ENCODE measurements around the gene COL17A1.

COL17A1 gene

DNA sequence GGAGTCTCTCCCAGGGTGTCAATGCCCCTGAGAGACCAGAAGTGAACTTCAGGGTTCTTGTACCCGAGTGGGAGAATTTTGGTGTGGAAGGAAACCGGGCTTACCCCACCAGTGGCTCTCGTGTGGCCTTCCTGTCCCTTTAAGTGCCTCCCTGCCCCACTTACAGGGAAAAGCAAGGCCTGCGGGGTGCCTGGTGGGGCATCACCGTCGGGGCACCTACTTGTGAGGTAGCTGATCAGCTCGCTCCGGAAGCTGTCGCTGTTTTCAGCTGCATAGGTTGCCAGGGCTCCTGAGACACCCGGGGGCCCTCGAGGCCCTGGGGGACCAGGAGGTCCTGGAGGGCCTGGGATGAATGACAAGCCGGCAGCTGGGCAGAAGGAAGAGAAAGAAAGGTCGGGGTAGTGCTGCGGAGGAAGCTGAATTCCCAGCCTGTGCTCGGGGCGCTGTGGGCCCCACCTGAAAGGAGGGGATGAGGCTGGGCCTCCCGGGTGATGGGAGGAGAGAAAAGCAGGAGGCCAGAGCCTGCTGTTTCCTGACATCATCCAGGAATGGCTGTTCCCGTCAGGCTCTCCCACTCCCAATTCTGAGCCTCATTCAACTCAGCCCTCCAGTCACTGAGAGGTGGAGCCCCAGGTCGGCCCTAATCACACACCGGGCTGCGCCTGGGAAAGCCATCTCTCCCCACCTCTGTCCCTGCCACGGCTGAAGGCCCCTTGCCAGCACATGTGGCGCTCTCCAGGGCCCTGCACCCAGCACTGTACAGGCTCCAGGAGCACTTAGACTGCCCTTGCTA is 51.1 kb downstream of the COL17A1 start:
- TF ChIP-seq, protein P1, sequence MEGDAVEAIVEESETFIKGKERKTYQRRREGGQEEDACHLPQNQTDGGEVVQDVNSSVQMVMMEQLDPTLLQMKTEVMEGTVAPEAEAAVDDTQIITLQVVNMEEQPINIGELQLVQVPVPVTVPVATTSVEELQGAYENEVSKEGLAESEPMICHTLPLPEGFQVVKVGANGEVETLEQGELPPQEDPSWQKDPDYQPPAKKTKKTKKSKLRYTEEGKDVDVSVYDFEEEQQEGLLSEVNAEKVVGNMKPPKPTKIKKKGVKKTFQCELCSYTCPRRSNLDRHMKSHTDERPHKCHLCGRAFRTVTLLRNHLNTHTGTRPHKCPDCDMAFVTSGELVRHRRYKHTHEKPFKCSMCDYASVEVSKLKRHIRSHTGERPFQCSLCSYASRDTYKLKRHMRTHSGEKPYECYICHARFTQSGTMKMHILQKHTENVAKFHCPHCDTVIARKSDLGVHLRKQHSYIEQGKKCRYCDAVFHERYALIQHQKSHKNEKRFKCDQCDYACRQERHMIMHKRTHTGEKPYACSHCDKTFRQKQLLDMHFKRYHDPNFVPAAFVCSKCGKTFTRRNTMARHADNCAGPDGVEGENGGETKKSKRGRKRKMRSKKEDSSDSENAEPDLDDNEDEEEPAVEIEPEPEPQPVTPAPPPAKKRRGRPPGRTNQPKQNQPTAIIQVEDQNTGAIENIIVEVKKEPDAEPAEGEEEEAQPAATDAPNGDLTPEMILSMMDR (conservative IDR thresholded peaks at IDR 0.05), result no peak
- TF ChIP-seq ZFX (IDR thresholded peaks at IDR 0.05), result no peak
- H3K27ac ChIP-seq, result no peak overlapping the region

DNA sequence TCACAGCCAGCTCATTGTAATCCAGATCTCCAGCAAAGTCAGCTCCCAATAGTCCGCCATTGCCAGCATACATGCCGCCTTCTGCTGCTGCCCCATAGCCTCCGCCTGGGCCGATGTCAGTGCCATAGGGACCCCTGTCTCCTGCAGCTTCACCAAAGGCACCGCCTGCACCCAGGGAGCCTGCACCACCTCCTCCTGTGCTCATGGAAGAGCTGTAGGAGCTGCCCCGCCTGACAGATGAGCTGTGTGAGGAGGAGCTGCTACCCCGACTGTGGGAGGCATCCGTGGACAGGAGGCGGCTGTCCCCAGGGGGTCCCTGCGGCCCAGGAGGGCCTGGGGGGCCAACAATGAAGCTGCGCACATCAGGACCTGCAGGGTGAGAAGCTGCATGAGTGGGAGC is 51.7 kb downstream of the COL17A1 start:
- H3K27ac ChIP-seq, result no peak overlapping the region
- TF ChIP-seq, protein P1 (conservative IDR thresholded peaks at IDR 0.05), result no peak
- TF ChIP-seq ZFX (IDR thresholded peaks at IDR 0.05), result no peak

DNA sequence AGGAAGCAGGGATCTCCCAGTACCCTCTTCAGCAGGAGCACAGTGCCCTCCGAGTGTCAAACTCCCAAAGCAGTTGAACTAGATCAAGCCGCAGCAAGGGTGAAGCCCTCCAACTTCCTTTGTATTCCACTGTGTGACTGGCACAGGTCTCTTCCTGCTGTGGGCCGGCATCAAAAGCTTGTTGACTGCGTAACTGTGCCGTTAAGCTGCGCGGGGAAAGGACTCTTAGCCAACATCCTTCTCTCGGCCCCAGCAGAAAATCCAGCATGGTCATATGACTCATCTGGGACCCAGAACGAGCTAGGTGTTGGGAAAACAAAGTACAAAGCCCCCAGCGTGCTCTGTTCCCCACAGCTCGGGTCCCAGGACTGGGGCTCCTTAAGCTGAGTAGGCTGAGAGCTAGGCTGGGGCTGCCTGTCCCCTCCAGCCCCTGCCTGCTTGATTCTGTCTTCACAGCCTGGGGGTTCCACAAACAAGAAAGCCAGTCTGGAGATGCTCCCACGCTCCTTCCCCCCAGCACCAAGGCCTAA is 52.2 kb downstream of the COL17A1 start:
- no peak overlapping the region for H3K27ac ChIP-seq
- TF ChIP-seq, protein P1 (conservative IDR thresholded peaks at IDR 0.05), result no peak
- TF ChIP-seq ZFX (IDR thresholded peaks at IDR 0.05), result no peak

DNA sequence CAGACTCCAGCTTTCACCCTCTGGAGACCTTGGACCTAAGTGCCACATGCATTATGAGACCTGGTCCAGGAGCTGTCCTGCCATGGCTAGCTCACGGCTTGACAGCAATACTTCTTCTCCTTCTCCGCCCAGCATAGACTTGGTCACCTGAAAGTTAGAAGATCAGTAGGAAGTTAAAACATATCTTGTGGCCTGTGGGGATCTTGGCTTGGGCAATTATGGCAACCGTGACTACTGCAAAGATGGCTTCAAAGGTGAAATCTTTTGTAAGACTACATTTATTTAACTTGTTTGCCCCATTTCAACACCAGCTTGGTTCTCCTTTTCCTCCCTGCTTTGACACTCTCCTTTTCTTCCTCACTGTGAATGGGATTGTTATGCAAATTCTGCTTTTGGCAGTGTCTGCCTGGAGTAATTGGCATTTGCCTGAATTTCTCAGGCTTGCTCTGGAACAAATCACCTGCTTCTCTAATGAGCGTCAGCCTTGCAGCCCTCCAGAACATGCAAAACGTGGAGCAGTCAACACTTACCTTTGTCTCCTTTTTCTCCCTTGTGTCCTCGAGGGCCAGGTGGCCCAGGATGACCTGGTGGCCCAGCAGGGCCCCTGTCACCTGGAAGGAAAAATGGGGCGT is 53.4 kb downstream of the COL17A1 start:
- TF ChIP-seq, protein P1 (conservative IDR thresholded peaks at IDR 0.05), result no peak
- TF ChIP-seq ZFX (IDR thresholded peaks at IDR 0.05), result no peak
- no peak overlapping the region for H3K27ac ChIP-seq

DNA sequence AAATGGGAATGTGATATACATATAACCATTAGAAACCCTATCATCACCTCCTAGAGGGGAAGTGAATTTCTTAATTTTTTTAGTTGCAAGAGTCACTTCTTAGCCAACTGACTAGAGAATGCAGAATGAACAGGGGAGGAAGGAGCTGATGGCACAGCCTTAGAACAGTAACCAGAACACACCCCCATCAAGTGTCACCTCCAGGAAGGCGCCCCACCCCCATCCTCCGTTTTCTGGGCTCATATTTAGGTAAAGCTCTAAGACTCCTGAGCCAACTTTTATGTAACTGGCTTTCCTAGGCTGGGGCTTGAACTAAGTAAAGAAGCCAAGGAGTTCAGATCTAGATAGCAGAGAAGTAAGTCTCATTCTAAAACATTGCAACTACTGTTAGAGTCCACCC is 54.0 kb downstream of the COL17A1 start:
- TF ChIP-seq, protein P1 (conservative IDR thresholded peaks at IDR 0.05), result no peak
- TF ChIP-seq ZFX (IDR thresholded peaks at IDR 0.05), result no peak
- no peak overlapping the region for H3K27ac ChIP-seq

DNA sequence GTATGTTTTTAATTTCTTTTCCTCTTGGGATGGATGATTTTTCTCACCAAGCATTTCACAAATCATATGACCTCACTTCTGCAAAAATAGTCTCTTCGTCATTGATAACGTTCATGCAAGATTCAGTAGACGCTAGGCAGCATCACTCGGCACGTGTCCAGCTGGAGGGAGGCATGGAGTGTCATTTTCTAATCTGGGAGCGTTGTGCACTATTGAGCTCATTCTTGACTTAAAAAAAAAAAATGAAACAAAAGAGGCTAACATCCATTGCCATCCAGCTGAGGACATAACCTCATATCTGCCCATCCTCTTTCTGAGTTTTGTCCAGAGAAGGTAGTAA is 56.2 kb downstream of the COL17A1 start:
- TF ChIP-seq, protein P1 (conservative IDR thresholded peaks at IDR 0.05), result no peak
- no peak overlapping the region for H3K27ac ChIP-seq

DNA sequence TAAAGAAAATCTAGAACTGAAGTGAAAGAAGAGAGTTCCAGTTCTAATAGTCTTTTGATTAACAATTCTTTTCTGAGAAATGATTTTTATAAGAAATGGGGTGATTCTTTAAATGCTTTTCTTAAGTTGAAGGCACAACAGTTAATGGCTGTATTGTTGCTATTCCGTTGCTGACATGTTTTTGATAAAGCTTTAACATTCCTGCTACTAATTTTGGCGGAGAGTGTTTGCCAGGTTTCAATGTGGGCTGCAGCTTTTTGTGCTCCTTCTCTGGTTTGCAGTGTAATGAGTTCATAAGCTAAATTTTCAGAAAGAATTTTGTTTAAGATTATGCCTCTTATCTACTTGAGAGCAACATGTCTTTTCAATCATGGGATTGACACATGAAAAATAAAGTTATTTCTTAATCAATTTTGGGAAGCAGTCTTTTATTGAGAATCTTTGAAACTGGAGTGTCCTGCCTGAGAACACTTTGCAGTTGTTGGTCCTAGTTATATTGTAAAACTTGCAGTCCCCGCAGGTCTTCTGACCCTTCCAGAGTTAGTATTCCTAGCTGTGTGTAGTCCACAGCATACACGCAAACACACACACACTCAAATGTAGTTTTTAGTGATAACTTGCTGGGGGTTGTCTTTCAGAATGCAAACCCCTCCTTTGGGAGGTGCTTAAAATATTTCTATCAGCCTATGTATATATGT is 56.7 kb downstream of the COL17A1 start:
- H3K27ac ChIP-seq, result no peak overlapping the region
- no peak for TF ChIP-seq ZFX (IDR thresholded peaks at IDR 0.05)
- TF ChIP-seq, protein P1 (conservative IDR thresholded peaks at IDR 0.05), result no peak
